ENCODE measurements around the gene SNX5. TPM values are rescaled to one million over a fixed set of nuclear protein-coding genes. Genes with fewer than 3 reads are reported as not detected.

The SNX5 gene
- total RNA-seq, 2 experiments from 2014 or later: 222 to 249 TPM

GRCh38 chr20:17909869-17910321 lies 58.7 kb downstream of the SNX5 start:
- H3K27ac Mint-ChIP-seq: no peak overlapping the region
- ChIA-PET POLR2A (no interaction called here), CTCF (interaction anchor here (1.6 kb wide), 1 partner anchor 12 kb away, joined by 4 read pairs; no protein-coding TSS in a partner anchor)
- no peak overlapping the region for H3K4me3 Mint-ChIP-seq
- H3K27me3 Mint-ChIP-seq: peaks cover 22% of the 10 kb centered on the region
- H3K9me3 Mint-ChIP-seq: no peaks in the 10 kb centered on the region
- ATAC-seq: no peak
- DNase-seq: no peak
- H3K4me1 Mint-ChIP-seq (ENCODE audit: low read depth): no peaks in the 10 kb centered on the region
- intact Hi-C loops (cut with micrococcal nuclease): no loop called here
- TF ChIP-seq, protein P1, sequence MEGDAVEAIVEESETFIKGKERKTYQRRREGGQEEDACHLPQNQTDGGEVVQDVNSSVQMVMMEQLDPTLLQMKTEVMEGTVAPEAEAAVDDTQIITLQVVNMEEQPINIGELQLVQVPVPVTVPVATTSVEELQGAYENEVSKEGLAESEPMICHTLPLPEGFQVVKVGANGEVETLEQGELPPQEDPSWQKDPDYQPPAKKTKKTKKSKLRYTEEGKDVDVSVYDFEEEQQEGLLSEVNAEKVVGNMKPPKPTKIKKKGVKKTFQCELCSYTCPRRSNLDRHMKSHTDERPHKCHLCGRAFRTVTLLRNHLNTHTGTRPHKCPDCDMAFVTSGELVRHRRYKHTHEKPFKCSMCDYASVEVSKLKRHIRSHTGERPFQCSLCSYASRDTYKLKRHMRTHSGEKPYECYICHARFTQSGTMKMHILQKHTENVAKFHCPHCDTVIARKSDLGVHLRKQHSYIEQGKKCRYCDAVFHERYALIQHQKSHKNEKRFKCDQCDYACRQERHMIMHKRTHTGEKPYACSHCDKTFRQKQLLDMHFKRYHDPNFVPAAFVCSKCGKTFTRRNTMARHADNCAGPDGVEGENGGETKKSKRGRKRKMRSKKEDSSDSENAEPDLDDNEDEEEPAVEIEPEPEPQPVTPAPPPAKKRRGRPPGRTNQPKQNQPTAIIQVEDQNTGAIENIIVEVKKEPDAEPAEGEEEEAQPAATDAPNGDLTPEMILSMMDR (IDR thresholded peaks at IDR 0.05): no peak
- H3K36me3 Mint-ChIP-seq (ENCODE audit: low read depth): no peaks in the 10 kb centered on the region

- ChIA-PET CTCF (interaction anchor here (1.5 to 2.8 kb wide), 2 partner anchors 223 to 401 kb away, joined by 5 to 11 read pairs; no protein-coding TSS in a partner anchor), POLR2A (no interaction called here)
- intact Hi-C loops (cut with micrococcal nuclease): no loop called here
- no peak for DNase-seq
- no peak overlapping the region for H3K4me3 Mint-ChIP-seq
- peaks cover 5% of the 10 kb centered on the region for H3K4me1 Mint-ChIP-seq (ENCODE audit: low read depth)
- no peaks in the 10 kb centered on the region for H3K36me3 Mint-ChIP-seq (ENCODE audit: low read depth)
- TF ChIP-seq, protein P1 (IDR thresholded peaks at IDR 0.05): no peak
- no peaks in the 10 kb centered on the region for H3K9me3 Mint-ChIP-seq
- peaks cover 5% of the 10 kb centered on the region for H3K27me3 Mint-ChIP-seq
- ATAC-seq: no peak
- H3K27ac Mint-ChIP-seq: no peak overlapping the region
Observed at GRCh38 chr20:17905544-17905943, 63.0 kb downstream of the SNX5 start.

DNA sequence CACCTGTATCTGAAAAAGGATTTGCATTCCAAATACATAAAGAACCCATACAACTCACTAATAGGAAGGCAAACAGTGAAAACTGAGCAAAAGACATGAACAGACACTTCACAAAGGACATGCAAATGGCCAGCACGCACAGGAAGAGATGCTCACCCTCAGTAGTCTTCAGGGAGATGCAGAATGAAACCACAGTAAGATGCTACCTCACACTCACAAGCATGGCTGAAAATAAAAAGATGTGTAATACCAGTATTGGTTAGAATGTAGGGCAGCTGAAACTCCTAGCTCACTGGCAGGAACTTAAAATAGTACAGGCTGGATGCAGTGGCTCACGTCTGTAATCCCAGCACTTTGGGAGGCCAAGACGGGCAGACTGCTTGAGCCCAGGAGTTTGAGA lies 64.6 kb downstream of the SNX5 start:
- Mint-ChIP-seq H3K4me3 (no peak overlapping the region), H3K4me1 (ENCODE audit: low read depth) (peaks cover 5% of the 10 kb centered on the region), H3K27me3 (peaks cover 10% of the 10 kb centered on the region), H3K36me3 (ENCODE audit: low read depth) (no peaks in the 10 kb centered on the region), H3K9me3 (no peaks in the 10 kb centered on the region), H3K27ac (no peak overlapping the region)
- TF ChIP-seq, protein P1 (IDR thresholded peaks at IDR 0.05): no peak
- ATAC-seq (peak; percentile 93), DNase-seq (peak; percentile 42)
- intact Hi-C loops (cut with micrococcal nuclease): no loop called here
- CTCF ChIA-PET: interaction anchor here (1.3 to 2.8 kb wide), 2 partner anchors 222 to 399 kb away, joined by 3 to 11 read pairs; partner anchors contain the start of gene RRBP1
- POLR2A ChIA-PET: no interaction called here

- TF ChIP-seq, protein P1 (IDR thresholded peaks at IDR 0.05): no peak
- H3K27me3 Mint-ChIP-seq: peaks cover 12% of the 10 kb centered on the region
- DNase-seq (no peak), ATAC-seq (no peak)
- no peaks in the 10 kb centered on the region for H3K36me3 Mint-ChIP-seq (ENCODE audit: low read depth)
- ChIA-PET POLR2A (no interaction called here), CTCF (interaction anchor here (0.7 to 2.8 kb wide), 5 partner anchors 221 to 595 kb away, joined by 3 to 11 read pairs (median 3); partner anchors contain the start of genes RBBP9 and RRBP1)
- no peaks in the 10 kb centered on the region for H3K9me3 Mint-ChIP-seq
- intact Hi-C loops (cut with micrococcal nuclease): no loop called here
- no peak overlapping the region for H3K27ac Mint-ChIP-seq
- H3K4me3 Mint-ChIP-seq: no peak overlapping the region
- H3K4me1 Mint-ChIP-seq (ENCODE audit: low read depth): peaks cover 5% of the 10 kb centered on the region
Observed at GRCh38 chr20:17902531-17903083, 66.0 kb downstream of the SNX5 start.

- intact Hi-C loops (cut with micrococcal nuclease): no loop called here
- TF ChIP-seq, protein P1 (IDR thresholded peaks at IDR 0.05): no peak
- Mint-ChIP-seq H3K4me1 (ENCODE audit: low read depth) (peaks cover 7% of the 10 kb centered on the region), H3K9me3 (no peaks in the 10 kb centered on the region), H3K4me3 (no peak overlapping the region), H3K36me3 (ENCODE audit: low read depth) (no peaks in the 10 kb centered on the region), H3K27ac (no peak overlapping the region), H3K27me3 (peaks cover 16% of the 10 kb centered on the region)
- CTCF ChIA-PET: interaction anchor here (1.0 to 1.3 kb wide), 2 partner anchors 220 to 595 kb away, joined by 3 to 4 read pairs; partner anchors contain the start of genes RBBP9 and RRBP1
- POLR2A ChIA-PET: no interaction called here
- DNase-seq: no peak
- no peak for ATAC-seq
Observed at GRCh38 chr20:17901971-17902370, 66.6 kb downstream of the SNX5 start.
